Ovary (tissue), 3 donors: ENCODE data around the gene CRYBG1.

Experiments
- CTCF ChIP-seq, 3 donors: fragments of 450-650 bp in 2 of 3; fragments of 200-600 bp in 1 of 3; IDR thresholded peaks; one replicate each; pipeline versions ENCODE4 v1.5.1 to v1.8.0; 2016 to 2022; ENCODE audit warnings: antibody characterized with exemption in 3 of 3, mild to moderate bottlenecking in 1 of 3
- POLR2A ChIP-seq: fragments of 450-650 bp; IDR thresholded peaks from one replicate; pipeline ENCODE4 v1.6.1; 2017; ENCODE audit warnings: antibody characterized with exemption, mild to moderate bottlenecking, moderate library complexity
- donor health status: DM: no; HTN: no; CAD: no.

- TF ChIP-seq POLR2A: no peak
- TF ChIP-seq CTCF (IDR thresholded peaks at IDR 0.05): no peak
Measured at GRCh38 chr6:106379951-106380350, 19.4 kb downstream of the CRYBG1 start.
